Parathyroid adenoma (tissue), 2 donors: Measurements from ENCODE around the gene TMEM63A.

Experiments
- H2AFZ ChIP-seq: fragments of 300-600 bp; sonication (generic); one replicate; pipeline ENCODE4 v1.7.0; 2017; ENCODE audit warnings: antibody characterized with exemption, mild to moderate bottlenecking
- H3K27ac ChIP-seq: fragments of 300-600 bp; sonication (generic); one replicate; pipeline ENCODE4 v1.7.0; 2017
- H3K27me3 ChIP-seq: fragments of 300-600 bp; sonication (generic); one replicate; pipeline ENCODE4 v1.7.0; 2017; ENCODE audit warnings: low read length; ENCODE audit not compliant: control insufficient read depth, insufficient read depth
- H3K36me3 ChIP-seq: fragments of 300-600 bp; sonication (generic); one replicate; pipeline ENCODE4 v1.7.0; 2017; ENCODE audit warnings: low read length; ENCODE audit not compliant: control insufficient read depth, insufficient read depth
- H3K4me1 ChIP-seq: fragments of 300-600 bp; sonication (generic); one replicate; pipeline ENCODE4 v1.7.0; 2017; ENCODE audit warnings: control low read depth
- H3K4me2 ChIP-seq: fragments of 300-600 bp; sonication (generic); one replicate; pipeline ENCODE4 v1.7.0; 2017; ENCODE audit warnings: low read length
- H3K4me3 ChIP-seq: fragments of 300-600 bp; sonication (generic); one replicate; pipeline ENCODE4 v1.7.0; 2017; ENCODE audit warnings: low read depth, low read length
- H3K79me2 ChIP-seq: fragments of 300-600 bp; sonication (generic); one replicate; pipeline ENCODE4 v1.7.0; 2017; ENCODE audit warnings: control low read depth
- H3K9ac ChIP-seq: fragments of 300-600 bp; sonication (generic); one replicate; pipeline ENCODE4 v1.7.0; 2017; ENCODE audit warnings: mild to moderate bottlenecking
- H3K9me3 ChIP-seq: fragments of 300-600 bp; sonication (generic); one replicate; pipeline ENCODE4 v1.7.0; 2017; ENCODE audit warnings: low read length; ENCODE audit not compliant: control insufficient read depth
- TF ChIP-seq, protein P1 (sequence below): fragments of 300-600 bp; sonication (generic); IDR thresholded peaks from one replicate; pipeline ENCODE4 v1.7.0; 2017; ENCODE audit warnings: antibody characterized with exemption, mild to moderate bottlenecking
- donor health status: primary hyperparathyroidism.

The TMEM63A gene

GRCh38 chr1:225921734-225922709 is 39.8 kb upstream of the TMEM63A start:
- no peak overlapping the region for H3K4me2 ChIP-seq
- no peaks in the 10 kb centered on the region for H3K4me1 ChIP-seq
- H3K4me3 ChIP-seq = no peak overlapping the region
- H3K36me3 ChIP-seq = no peaks in the 10 kb centered on the region
- H3K27me3 ChIP-seq = no peaks in the 10 kb centered on the region
- no peak overlapping the region for H3K9ac ChIP-seq
- no peak overlapping the region for H2AFZ ChIP-seq
- TF ChIP-seq, protein P1, sequence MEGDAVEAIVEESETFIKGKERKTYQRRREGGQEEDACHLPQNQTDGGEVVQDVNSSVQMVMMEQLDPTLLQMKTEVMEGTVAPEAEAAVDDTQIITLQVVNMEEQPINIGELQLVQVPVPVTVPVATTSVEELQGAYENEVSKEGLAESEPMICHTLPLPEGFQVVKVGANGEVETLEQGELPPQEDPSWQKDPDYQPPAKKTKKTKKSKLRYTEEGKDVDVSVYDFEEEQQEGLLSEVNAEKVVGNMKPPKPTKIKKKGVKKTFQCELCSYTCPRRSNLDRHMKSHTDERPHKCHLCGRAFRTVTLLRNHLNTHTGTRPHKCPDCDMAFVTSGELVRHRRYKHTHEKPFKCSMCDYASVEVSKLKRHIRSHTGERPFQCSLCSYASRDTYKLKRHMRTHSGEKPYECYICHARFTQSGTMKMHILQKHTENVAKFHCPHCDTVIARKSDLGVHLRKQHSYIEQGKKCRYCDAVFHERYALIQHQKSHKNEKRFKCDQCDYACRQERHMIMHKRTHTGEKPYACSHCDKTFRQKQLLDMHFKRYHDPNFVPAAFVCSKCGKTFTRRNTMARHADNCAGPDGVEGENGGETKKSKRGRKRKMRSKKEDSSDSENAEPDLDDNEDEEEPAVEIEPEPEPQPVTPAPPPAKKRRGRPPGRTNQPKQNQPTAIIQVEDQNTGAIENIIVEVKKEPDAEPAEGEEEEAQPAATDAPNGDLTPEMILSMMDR = no peak
- H3K9me3 ChIP-seq = no peaks in the 10 kb centered on the region
- no peak overlapping the region for H3K27ac ChIP-seq
- no peaks in the 10 kb centered on the region for H3K79me2 ChIP-seq

- H3K9ac ChIP-seq = no peak overlapping the region
- H3K79me2 ChIP-seq = no peaks in the 10 kb centered on the region
- no peaks in the 10 kb centered on the region for H3K27me3 ChIP-seq
- no peaks in the 10 kb centered on the region for H3K36me3 ChIP-seq
- H2AFZ ChIP-seq = no peak overlapping the region
- H3K4me2 ChIP-seq = no peak overlapping the region
- no peak overlapping the region for H3K27ac ChIP-seq
- H3K4me1 ChIP-seq = no peaks in the 10 kb centered on the region
- TF ChIP-seq, protein P1 = no peak
- no peak overlapping the region for H3K4me3 ChIP-seq
- no peaks in the 10 kb centered on the region for H3K9me3 ChIP-seq
These were observed 37.7 kb upstream of the TMEM63A start for GRCh38 chr1:225919906-225920305.

DNA sequence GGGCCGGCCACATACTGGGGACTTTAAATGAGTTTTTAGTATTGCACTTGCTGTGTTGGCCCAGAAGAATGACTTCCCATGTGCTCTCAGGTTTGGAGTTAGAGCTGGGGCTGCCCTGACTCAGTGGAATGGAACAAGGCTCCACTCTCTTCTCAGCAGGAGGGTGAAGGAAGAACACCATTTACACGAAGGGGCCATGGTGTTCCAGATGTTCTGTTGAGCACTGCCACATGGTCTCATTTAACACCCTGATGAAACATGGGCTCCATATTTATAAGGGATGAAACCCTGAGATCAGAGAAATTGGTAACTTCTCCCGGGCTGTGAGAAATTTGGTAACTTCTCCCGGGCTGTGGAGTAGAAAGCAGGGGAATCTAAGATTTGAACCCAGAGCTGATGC is 36.1 kb upstream of the TMEM63A start:
- TF ChIP-seq, protein P1 = no peak
- H3K4me2 ChIP-seq = no peak overlapping the region
- no peaks in the 10 kb centered on the region for H3K79me2 ChIP-seq
- no peak overlapping the region for H3K27ac ChIP-seq
- H3K27me3 ChIP-seq = no peaks in the 10 kb centered on the region
- H3K9me3 ChIP-seq = no peaks in the 10 kb centered on the region
- no peak overlapping the region for H3K4me3 ChIP-seq
- no peak overlapping the region for H2AFZ ChIP-seq
- no peaks in the 10 kb centered on the region for H3K4me1 ChIP-seq
- H3K9ac ChIP-seq = no peak overlapping the region
- no peaks in the 10 kb centered on the region for H3K36me3 ChIP-seq

DNA sequence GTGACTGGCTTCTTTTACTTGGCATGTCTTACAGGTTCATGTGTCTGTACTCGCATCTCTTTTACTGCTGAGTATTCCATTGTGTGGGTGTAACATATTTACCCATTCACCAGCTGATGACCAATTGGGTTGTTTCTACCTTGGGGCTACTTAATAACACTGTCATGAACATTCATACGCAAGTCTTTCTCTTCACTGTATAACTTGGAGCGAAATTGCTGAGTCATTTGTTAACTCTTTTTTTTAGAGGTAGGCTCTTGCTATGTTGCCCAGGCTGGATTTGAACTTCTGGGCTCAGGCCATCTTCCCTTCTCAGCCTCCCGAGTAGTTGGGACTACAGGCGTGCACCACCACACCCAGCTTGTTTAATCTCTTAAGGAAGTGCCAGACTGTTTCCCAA is 35.4 kb upstream of the TMEM63A start:
- Histone ChIP-seq H3K4me3 (no peak overlapping the region), H3K9ac (no peak overlapping the region), H3K9me3 (no peaks in the 10 kb centered on the region), H3K4me2 (no peak overlapping the region), H3K36me3 (no peaks in the 10 kb centered on the region), H2AFZ (no peak overlapping the region), H3K27ac (no peak overlapping the region), H3K27me3 (no peaks in the 10 kb centered on the region), H3K79me2 (no peaks in the 10 kb centered on the region), H3K4me1 (no peaks in the 10 kb centered on the region)
- TF ChIP-seq, protein P1 = no peak

DNA sequence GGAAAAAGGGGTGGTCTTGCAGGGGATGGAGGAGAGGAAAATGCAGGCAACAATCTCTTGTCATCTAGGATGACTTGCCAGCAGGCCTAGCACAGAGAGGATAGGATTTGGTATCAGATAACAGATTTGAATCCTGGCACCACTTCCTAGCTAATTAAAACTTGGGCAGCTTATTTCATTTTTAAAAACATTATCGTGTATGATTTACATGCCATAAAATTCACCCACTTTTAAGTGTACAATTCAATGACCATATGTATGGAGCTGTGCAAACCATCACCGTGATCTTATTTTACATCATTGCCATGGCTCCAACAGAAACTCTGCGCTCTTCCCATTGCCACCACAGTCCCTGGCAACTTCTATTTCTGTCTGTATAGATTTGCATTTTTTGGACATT is 34.9 kb upstream of the TMEM63A start:
- Histone ChIP-seq H3K9ac (no peak overlapping the region), H3K4me1 (no peaks in the 10 kb centered on the region), H3K79me2 (no peaks in the 10 kb centered on the region), H3K4me3 (no peak overlapping the region), H3K27ac (no peak overlapping the region), H3K4me2 (no peak overlapping the region), H3K27me3 (no peaks in the 10 kb centered on the region), H2AFZ (no peak overlapping the region), H3K9me3 (no peaks in the 10 kb centered on the region), H3K36me3 (no peaks in the 10 kb centered on the region)
- TF ChIP-seq, protein P1 = no peak
